Activated CD8-positive, alpha-beta T cell treated with anti-CD3 and anti-CD28 coated beads for 36 hours (primary cell): ENCODE results near the gene LANCL2. TPM values are rescaled to one million over a fixed set of nuclear protein-coding genes. Genes with fewer than 3 reads are reported as not detected.
"Not testable (repeated sequence)": the region's sequence is repeated elsewhere in the genome, so short reads cannot be mapped to it uniquely, and the experiment has no call there.

ENCODE experiments used
- ATAC-seq: fragments of 200-7000 bp; cut with Tn5 transposase; one replicate; pipeline ENCODE4 v1.10.0; 2021; ENCODE audit warnings: mild to moderate bottlenecking, moderate library complexity
- CTCF ChIA-PET: fragments of 350-600 bp; sonication (Branson Sonifier 250); formaldehyde crosslinking; loops from one replicate; lab custom pipeline; 2021; ENCODE audit warnings: antibody characterized with exemption; lab: Charles Lee
- POLR2A ChIA-PET: fragments of 350-600 bp; sonication (Branson Sonifier 250); formaldehyde crosslinking; loops from one replicate; lab custom pipeline; 2021; ENCODE audit warnings: antibody characterized with exemption; lab: Charles Lee
- DNase-seq: peaks from one replicate; pipeline ENCODE4 v3.0.0-alpha.2; 2020
- H3K27ac Mint-ChIP-seq: one replicate; pipeline ENCODE4 v1.8.0; 2021; ENCODE audit warnings: mild to moderate bottlenecking, mixed read lengths
- H3K27me3 Mint-ChIP-seq: one replicate; pipeline ENCODE4 v1.8.0; 2021; ENCODE audit warnings: mixed read lengths
- H3K36me3 Mint-ChIP-seq: one replicate; pipeline ENCODE4 v1.8.0; 2021; ENCODE audit warnings: low read depth, mixed read lengths
- H3K4me1 Mint-ChIP-seq: one replicate; pipeline ENCODE4 v1.8.0; 2021; ENCODE audit warnings: low read depth, mixed read lengths
- H3K4me3 Mint-ChIP-seq: one replicate; pipeline ENCODE4 v1.8.0; 2021; ENCODE audit warnings: mild to moderate bottlenecking, moderate library complexity, mixed read lengths
- H3K9me3 Mint-ChIP-seq: one replicate; pipeline ENCODE4 v1.8.0; 2021; ENCODE audit warnings: mixed read lengths
- intact Hi-C: fragments of 100-400 bp; cut with micrococcal nuclease; formaldehyde crosslinking; loops from one replicate; pipeline ENCODE4 v1.10.0; 2022
- total RNA-seq, 2 experiments: library from RNA; stranded (reverse); gene quantifications; one replicate each; pipeline ENCODE4 v1.2.3, GENCODE V29; 2021
- TF ChIP-seq, protein P1 (sequence below): fragments of 200-600 bp; IDR thresholded peaks from one replicate; pipeline ENCODE4 v1.8.0; 2022; ENCODE audit warnings: antibody characterized with exemption, mild to moderate bottlenecking

LANCL2 gene
- total RNA-seq, 2 experiments from 2014 or later: 10.7 to 10.8 TPM

DNA sequence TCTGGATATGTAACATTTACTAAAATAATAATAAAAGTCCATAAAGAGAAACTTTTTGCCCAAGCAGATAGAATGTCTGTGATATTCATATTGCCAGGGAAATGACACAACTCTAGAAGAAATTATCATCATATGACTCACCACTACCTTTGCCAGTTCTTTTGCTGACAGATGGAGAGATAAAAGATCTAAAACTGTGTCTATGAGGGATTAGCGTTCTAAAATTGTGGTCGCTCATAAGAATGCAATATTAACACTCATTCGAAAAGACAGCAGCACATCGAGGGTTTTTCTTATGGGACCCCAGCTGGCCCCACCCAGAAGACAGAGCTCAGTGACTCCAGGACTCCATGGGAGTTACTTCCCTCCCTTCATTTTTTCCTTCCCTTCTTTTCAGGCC, 16.6 kb upstream of the LANCL2 start:
- CTCF ChIA-PET: interaction anchor here (1.1 kb wide), 1 partner anchor 66 kb away, joined by 3 read pairs; no protein-coding TSS in a partner anchor
- ATAC-seq (peak; percentile 64), DNase-seq (no peak)
- Mint-ChIP-seq H3K9me3 (no peaks in the 10 kb centered on the region), H3K27ac (no peak overlapping the region), H3K36me3 (no peaks in the 10 kb centered on the region), H3K4me1 (peaks cover 5% of the 10 kb centered on the region), H3K4me3 (no peak overlapping the region), H3K27me3 (peaks cover 15% of the 10 kb centered on the region)
- intact Hi-C loops: loop anchor here (5.0 kb wide), 1 partner anchor 41 kb away; no protein-coding TSS in a partner anchor
- TF ChIP-seq, protein P1, sequence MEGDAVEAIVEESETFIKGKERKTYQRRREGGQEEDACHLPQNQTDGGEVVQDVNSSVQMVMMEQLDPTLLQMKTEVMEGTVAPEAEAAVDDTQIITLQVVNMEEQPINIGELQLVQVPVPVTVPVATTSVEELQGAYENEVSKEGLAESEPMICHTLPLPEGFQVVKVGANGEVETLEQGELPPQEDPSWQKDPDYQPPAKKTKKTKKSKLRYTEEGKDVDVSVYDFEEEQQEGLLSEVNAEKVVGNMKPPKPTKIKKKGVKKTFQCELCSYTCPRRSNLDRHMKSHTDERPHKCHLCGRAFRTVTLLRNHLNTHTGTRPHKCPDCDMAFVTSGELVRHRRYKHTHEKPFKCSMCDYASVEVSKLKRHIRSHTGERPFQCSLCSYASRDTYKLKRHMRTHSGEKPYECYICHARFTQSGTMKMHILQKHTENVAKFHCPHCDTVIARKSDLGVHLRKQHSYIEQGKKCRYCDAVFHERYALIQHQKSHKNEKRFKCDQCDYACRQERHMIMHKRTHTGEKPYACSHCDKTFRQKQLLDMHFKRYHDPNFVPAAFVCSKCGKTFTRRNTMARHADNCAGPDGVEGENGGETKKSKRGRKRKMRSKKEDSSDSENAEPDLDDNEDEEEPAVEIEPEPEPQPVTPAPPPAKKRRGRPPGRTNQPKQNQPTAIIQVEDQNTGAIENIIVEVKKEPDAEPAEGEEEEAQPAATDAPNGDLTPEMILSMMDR: no peak
- POLR2A ChIA-PET: interaction anchor here (4.3 kb wide), 1 partner anchor 18 kb away, joined by 16 read pairs; the partner anchor contains the start of gene LANCL2

- ATAC-seq (no peak), DNase-seq (no peak)
- no peak overlapping the region for H3K4me3 Mint-ChIP-seq
- H3K27me3 Mint-ChIP-seq: peaks cover 15% of the 10 kb centered on the region
- ChIA-PET POLR2A (interaction anchor here (4.3 kb wide), 1 partner anchor 17 kb away, joined by 16 read pairs; the partner anchor contains the start of gene LANCL2), CTCF (no interaction called here)
- TF ChIP-seq, protein P1: no peak
- H3K27ac Mint-ChIP-seq: no peak overlapping the region
- intact Hi-C loops: loop anchor here (5.0 kb wide), 1 partner anchor 42 kb away; no protein-coding TSS in a partner anchor
- peaks cover 5% of the 10 kb centered on the region for H3K4me1 Mint-ChIP-seq
- H3K9me3 Mint-ChIP-seq: no peaks in the 10 kb centered on the region
- H3K36me3 Mint-ChIP-seq: no peaks in the 10 kb centered on the region
Measured at GRCh38 chr7:55349121-55349520, 16.0 kb upstream of the LANCL2 start.

GRCh38 chr7:55350281-55350680, 14.9 kb upstream of the LANCL2 start:
- ChIA-PET CTCF (no interaction called here), POLR2A (interaction anchor here (0.7 to 4.3 kb wide), 2 partner anchors 16 to 47 kb away, joined by 3 to 16 read pairs; partner anchors contain the start of gene LANCL2)
- DNase-seq (no peak), ATAC-seq (no peak)
- Mint-ChIP-seq H3K27ac (no peak overlapping the region), H3K27me3 (peaks cover 15% of the 10 kb centered on the region), H3K4me3 (no peak overlapping the region), H3K4me1 (peaks cover 5% of the 10 kb centered on the region), H3K36me3 (no peaks in the 10 kb centered on the region), H3K9me3 (no peaks in the 10 kb centered on the region)
- intact Hi-C loops: no loop called here
- TF ChIP-seq, protein P1: no peak

DNA sequence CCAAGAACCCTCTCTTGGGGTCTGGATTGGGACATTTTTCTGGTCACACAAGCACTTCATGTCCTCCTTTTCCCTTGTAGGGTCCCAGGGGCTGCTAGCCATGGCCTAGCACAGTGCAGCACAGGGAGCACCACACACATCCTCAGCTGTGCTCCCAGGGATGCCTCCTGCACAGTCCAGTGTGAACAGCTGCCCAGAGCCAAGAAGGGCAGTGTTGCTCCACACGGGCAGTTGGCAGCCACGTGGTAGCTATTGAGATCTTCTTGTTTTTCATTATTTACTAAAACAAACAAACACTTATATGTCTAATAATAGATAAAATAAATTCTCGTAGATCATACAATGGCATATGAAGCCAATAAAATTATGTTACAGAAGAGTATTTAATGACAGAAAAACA, 13.9 kb upstream of the LANCL2 start:
- no peaks in the 10 kb centered on the region for H3K9me3 Mint-ChIP-seq
- H3K4me1 Mint-ChIP-seq: peaks cover 5% of the 10 kb centered on the region
- H3K36me3 Mint-ChIP-seq: no peaks in the 10 kb centered on the region
- ChIA-PET CTCF (interaction anchor here (0.9 kb wide), 1 partner anchor 72 kb away, joined by 5 read pairs; no protein-coding TSS in a partner anchor), POLR2A (interaction anchor here (0.6 to 4.3 kb wide), 3 partner anchors 15 to 238 kb away, joined by 3 to 16 read pairs (median 3); partner anchors contain the start of gene LANCL2)
- no peak overlapping the region for H3K4me3 Mint-ChIP-seq
- intact Hi-C loops: no loop called here
- TF ChIP-seq, protein P1: no peak
- ATAC-seq: no peak
- no peak for DNase-seq
- peaks cover 15% of the 10 kb centered on the region for H3K27me3 Mint-ChIP-seq
- no peak overlapping the region for H3K27ac Mint-ChIP-seq

DNA sequence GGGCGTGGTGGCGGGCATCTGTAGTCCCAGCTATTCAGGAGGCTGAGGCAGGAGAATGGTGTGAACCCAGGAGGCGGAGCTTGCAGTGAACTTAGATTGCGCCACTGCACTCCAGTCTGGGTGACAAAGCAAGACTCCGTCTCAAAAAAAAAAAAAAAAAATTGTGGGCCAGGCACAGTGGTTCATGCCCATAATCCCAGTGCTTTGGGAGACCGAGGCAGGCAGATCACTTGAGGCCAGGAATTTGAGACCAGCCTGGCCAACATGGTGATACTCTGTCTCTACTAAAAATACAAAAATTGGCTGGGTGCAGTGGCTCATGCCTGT, 12.2 kb upstream of the LANCL2 start:
- H3K9me3 Mint-ChIP-seq, ATAC-seq, H3K27ac Mint-ChIP-seq, DNase-seq, H3K4me3 Mint-ChIP-seq, H3K4me1 Mint-ChIP-seq, H3K36me3 Mint-ChIP-seq, intact Hi-C loops, CTCF ChIA-PET, POLR2A ChIA-PET: not testable (repeated sequence)
- peaks cover 14% of the 10 kb centered on the region for H3K27me3 Mint-ChIP-seq
